Gastrocnemius medialis (tissue), 4 donors: ENCODE measurements around the gene GSPT2.

Experiments
- POLR2A ChIP-seq, 2 donors: fragments of 450-650 bp; IDR thresholded peaks; one replicate each; pipeline ENCODE4 v1.6.1; 2017; ENCODE audit warnings: antibody characterized with exemption in 2 of 2, mild to moderate bottlenecking in 2 of 2, moderate library complexity in 2 of 2
- TF ChIP-seq, protein P1 (sequence below), 5 experiments: fragments of 450-650 bp in 3 of 5; fragments of 200-600 bp in 2 of 5; sonication (generic) in 2 of 5; IDR thresholded peaks in 4 of 5; conservative IDR thresholded peaks in 1 of 5; 1 replicate in 4 of 5; 2 replicates in 1 of 5; pipeline ENCODE4 v1.5.1; 2016 to 2019; ENCODE audit warnings: antibody characterized with exemption in 5 of 5, mild to moderate bottlenecking in 3 of 5, moderate library complexity in 3 of 5

DNA sequence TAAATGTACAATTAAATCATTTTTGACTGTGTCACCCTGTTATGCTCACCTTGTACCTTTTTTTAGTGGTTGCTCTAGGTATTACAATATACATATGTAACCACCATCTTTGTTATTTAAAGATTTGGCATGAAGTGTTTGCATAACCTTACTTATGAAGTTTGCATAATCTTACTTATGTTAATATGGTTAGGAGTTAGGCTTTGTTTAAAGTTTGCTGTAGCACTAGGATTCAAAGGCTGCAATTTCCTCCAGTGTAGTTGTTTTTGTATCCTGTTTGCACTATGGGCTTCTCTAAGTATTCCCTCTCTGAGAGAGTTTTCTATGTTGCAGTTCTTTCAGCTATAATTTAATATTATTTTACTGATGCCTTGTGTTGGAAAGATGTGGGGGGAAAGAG is 15.0 kb upstream of the GSPT2 start:
- no peak for TF ChIP-seq POLR2A (IDR thresholded peaks at IDR 0.05)
- TF ChIP-seq, protein P1, sequence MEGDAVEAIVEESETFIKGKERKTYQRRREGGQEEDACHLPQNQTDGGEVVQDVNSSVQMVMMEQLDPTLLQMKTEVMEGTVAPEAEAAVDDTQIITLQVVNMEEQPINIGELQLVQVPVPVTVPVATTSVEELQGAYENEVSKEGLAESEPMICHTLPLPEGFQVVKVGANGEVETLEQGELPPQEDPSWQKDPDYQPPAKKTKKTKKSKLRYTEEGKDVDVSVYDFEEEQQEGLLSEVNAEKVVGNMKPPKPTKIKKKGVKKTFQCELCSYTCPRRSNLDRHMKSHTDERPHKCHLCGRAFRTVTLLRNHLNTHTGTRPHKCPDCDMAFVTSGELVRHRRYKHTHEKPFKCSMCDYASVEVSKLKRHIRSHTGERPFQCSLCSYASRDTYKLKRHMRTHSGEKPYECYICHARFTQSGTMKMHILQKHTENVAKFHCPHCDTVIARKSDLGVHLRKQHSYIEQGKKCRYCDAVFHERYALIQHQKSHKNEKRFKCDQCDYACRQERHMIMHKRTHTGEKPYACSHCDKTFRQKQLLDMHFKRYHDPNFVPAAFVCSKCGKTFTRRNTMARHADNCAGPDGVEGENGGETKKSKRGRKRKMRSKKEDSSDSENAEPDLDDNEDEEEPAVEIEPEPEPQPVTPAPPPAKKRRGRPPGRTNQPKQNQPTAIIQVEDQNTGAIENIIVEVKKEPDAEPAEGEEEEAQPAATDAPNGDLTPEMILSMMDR (IDR thresholded peaks at IDR 0.05 in 4 of 5, conservative IDR thresholded peaks at IDR 0.05 in 1 of 5): no peak
